Jurkat, Clone E6-1 (cell line): ENCODE measurements around the gene SART3. TPM values are rescaled to one million over a fixed set of nuclear protein-coding genes. Genes with fewer than 3 reads are reported as not detected.

ENCODE experiments used
- DNase-seq: peaks from one replicate; pipeline ENCODE4 v3.0.0-alpha.2; 2011; ENCODE audit warnings: low read depth, low spot score
- H3K4me3 ChIP-seq: 2 replicates; pipeline ENCODE4 v1.5.1; 2011; ENCODE audit warnings: mild to moderate bottlenecking, low read length, control low read depth, moderate library complexity
- polyA plus RNA-seq: library from polyadenylated mRNA; unstranded; fragments of >200 nt; gene quantifications from one replicate; pipeline ENCODE4 v1.2.1, GENCODE V29; 2012; ENCODE audit warnings: missing spikeins; ENCODE audit not compliant: insufficient read length, insufficient read depth

Gene SART3
- 56.7 TPM for polyA plus RNA-seq

DNA sequence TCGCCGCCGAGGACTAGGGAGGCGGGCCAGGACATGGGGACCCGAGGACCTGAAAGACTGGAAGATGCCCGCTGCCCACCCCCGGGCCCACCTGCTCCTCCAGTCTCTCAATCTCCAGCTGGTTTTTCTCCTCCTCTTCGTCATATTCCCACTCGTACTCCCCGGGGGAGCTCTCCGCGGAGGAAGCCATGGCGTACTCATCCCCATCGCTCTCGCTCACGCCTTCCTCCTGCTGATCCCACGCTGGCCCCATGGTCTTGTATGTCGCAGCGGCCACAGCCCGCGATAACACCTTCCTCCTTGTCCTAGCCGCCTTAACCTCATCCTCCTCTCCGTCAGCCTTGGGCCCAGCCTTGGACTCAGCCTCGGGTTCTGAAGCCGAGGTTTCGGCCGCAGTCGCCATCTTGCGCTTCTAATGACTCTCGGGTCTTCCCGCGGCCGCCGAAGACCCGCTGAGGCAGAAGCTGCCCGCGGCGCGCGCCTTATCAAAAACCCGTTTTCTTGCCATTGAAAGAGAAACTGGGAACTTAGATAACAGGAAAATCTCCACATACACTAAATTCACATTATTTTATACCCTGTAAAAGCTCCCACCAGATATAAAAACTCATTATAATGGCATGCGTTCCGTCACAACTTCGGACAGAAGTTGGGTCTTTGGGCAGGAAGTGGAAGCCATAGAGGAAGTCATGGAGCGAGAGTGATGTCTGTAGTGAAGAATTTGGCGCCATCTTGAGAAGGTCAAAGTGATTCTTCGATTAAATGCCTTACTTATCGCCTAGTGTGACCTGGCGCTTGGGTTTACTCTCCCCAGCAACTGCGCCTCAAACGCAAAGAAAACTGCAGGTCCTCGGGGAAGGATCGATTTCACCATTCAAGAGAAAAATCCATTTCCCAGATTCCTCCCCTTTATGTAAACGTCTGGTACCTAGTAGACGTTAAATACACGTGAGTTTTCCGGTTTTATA, at the start of gene SART3:
TSS of gene SART3 (minus strand) at position 422 of the 968 bp plus-strand sequence. CDS start at position 403, 19 bp downstream.
- peak within 1 kb of the TSS; percentile 99 for H3K4me3 ChIP-seq
- peak; percentile 91 for DNase-seq

DNA sequence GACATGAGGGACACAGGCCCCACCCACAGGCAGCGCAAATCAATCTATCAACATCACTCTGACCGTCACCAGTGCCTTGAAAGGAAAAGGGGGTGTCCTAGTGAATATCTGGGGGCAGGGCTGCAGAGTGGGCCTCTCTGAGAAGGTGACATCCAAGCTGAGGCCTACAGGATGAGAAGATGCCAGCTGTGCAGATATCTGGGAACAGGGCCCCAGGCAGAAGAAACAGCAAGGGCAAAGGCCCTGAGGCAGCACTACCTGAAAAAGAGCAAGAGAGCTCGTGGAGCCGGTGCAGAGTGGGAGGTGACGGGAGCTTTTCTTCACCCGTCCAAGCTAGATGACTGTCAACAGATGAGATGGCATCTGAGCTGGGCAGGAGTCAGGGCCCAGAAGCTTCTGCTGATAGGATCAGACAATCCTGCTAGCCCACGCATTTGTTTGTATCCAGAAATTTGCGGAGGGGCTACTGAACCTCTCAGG, 49.4 kb upstream of the SART3 start:
- no peak overlapping the region for H3K4me3 ChIP-seq
- DNase-seq, result no peak

- no peak for DNase-seq
- H3K4me3 ChIP-seq, result no peak overlapping the region
These were observed 48.8 kb upstream of the SART3 start for GRCh38 chr12:108609537-108610335.

- H3K4me3 ChIP-seq, result no peak overlapping the region
- no peak for DNase-seq
These were observed 47.6 kb upstream of the SART3 start for GRCh38 chr12:108608616-108609015.

- no peak for DNase-seq
- H3K4me3 ChIP-seq, result no peak overlapping the region
These were observed 47.1 kb upstream of the SART3 start for GRCh38 chr12:108607981-108608600.

- H3K4me3 ChIP-seq, result no peak overlapping the region
- DNase-seq, result no peak
These were observed 45.5 kb upstream of the SART3 start for GRCh38 chr12:108606492-108606891.

DNA sequence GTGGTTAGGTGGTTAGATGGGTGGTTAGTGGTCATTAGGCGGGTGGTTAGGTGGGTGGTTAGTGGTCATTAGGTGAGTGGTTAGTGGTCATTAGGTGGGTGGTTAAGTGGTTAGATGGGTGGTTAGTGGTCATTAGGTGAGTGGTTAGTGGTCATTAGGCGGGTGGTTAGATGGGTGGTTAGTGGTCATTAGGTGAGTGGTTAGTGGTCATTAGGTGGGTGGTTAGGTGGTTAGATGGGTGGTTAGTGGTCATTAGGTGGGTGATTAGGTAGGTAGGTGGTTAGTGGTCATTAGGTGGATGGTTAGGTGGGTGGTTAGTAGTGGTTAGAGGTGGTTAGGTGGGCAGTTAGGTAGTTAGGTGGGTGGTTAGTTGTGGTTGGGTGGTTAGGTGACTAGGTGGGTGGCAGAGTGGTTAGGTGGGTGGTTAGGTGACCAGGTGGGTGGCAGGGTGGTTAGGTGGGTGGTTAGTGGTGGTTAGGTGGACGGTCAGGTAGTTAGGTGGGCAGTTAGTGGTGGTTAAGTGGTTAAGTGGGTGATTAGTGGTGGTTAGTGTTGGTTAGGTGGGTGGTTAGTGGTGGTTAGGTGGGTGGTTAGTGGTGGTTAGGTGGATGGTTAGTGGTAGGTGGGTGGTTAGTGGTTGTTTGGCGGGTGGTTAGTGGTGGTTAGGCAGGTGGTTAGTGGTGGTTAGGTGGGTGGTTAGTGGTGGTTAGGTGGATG, 44.9 kb upstream of the SART3 start:
- DNase-seq, result no peak
- no peak overlapping the region for H3K4me3 ChIP-seq

- DNase-seq, result no peak
- no peak overlapping the region for H3K4me3 ChIP-seq
These were observed 44.2 kb upstream of the SART3 start for GRCh38 chr12:108605000-108605689.

DNA sequence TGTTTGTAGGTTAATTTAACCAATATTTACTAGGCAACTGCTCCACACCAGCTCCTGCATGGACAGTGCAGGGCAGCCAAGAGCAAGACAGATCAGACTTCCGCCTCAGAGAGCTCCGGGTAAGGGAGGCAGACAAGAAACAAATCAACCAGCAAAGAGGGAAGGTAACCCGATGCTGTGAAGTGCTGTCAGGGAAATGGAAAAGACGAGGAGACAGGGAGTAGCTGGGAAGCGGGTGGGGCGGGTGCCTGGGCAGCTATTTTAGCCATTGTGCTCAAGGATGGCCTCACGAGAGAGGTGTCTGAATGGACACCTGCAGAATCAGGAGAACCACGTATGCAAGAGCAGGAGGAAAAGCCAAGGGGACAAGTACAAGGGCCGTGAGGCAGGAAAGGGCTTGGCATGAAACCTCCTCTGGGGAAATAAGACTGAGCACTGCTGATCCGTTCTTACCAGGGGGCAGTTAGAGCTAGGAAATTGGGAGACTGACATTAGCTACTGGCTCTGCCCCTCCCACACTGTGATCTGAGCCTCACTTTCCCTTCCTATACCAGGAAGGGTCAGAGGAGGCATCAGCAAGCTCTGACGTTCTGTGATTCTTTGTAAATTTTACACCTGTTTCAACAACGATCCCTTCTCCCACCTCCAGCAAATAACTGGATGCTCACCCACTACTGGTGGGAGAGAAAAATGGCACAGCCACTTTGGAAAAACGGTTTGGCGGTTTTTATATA, 43.4 kb upstream of the SART3 start:
- no peak overlapping the region for H3K4me3 ChIP-seq
- no peak for DNase-seq

DNA sequence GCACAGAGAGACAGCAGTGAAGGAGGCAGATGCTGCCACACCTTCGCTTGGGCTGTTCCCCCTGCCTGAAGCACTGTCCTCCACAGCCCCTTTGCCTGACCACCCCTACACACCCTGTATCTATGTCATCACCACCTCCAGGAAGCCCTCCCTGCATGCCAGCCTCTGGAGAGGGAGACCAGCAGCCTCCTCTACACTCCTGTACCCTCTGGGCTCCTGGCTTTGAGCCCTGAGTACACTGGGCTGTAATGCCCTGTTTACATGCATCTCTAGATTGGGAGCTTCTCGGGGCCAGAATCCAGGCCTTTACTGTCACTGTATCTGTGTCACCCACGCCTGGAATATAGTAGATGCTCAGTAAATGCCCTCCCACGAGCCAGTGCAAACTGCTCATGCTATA, 42.8 kb upstream of the SART3 start:
- no peak for DNase-seq
- no peak overlapping the region for H3K4me3 ChIP-seq

DNA sequence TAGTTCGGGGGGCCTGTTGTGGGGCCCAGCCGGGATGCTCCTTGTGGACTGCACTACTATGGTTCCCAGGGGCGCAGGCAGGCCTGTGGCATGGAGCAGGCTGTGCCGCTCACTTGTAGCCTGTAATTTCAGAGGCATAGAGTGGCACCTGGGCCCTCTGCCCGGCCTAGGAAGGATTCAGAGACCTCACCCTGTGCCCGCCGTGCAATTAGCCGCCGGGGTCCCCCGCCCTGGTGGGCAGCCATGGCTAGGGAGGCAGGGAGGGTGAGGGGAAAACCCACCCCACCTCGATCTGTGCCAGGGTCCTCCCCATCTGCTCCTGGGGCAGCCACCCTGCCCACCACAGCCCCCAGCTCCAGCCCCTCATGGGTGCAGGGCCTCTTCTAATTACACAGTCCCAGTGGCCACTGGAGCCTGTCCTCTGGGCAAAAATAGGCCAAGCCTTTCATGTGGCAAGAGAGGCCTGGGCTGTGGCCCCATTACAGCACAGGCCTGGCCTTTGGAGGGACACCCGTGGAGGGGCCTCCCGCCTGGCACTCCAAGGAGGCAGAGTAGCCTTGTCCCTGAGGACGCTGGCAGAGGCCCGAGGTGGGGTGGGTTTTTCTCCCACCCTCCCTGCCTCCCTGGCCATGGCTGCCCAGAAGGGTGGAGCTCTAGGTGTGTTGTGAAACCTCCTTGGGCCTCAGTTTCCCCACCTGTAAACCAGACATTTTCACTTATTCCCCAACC, 42.2 kb upstream of the SART3 start:
- no peak overlapping the region for H3K4me3 ChIP-seq
- no peak for DNase-seq

DNA sequence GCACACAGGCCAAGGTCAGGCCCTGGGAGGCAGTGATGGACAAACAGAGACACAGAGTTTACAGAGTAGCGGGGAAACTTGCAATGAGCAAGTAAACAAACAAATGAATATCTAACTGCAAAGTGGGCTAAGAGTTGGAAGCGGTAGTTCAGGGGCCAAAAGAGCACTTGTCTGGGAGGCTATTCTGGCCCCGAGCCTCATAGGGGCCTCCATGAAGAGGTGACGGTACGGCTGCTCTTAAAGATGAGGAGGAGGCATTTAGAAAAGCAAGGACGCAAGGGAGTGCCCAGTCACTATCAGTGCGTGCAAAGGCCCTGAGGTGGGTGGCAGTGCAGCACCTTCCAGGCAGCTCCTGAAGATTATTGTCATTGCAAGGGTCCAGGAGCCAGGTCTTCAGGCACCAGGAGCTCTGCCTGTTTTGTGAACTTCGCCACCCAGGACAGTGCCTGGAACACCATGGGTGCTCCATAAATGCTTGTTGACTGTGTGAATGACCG, 41.3 kb upstream of the SART3 start:
- H3K4me3 ChIP-seq, result no peak overlapping the region

DNA sequence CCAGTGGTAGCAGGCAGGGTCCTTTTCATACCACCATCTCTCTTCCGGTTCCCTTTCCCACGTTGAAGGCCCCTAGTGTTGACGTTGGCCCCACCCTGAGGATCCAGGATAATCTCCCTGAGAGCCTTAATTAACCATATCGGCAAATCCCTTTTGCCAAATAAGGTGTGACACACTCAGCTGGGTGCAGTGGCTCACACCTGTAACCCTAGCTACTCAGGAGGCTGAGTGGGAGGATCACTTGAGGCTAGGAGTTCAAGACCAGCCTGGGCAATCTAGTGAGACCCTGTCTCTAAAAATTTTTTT, 39.7 kb upstream of the SART3 start:
- no peak overlapping the region for H3K4me3 ChIP-seq
- no peak for DNase-seq

More for the DNA sequence above, 41.3 kb upstream of the SART3 start:
- no peak for DNase-seq

GRCh38 chr12:108599948-108600701, 39.2 kb upstream of the SART3 start:
- H3K4me3 ChIP-seq, result no peak overlapping the region
- no peak for DNase-seq

GRCh38 chr12:108599541-108599940, 38.6 kb upstream of the SART3 start:
- no peak overlapping the region for H3K4me3 ChIP-seq
- DNase-seq, result no peak

DNA sequence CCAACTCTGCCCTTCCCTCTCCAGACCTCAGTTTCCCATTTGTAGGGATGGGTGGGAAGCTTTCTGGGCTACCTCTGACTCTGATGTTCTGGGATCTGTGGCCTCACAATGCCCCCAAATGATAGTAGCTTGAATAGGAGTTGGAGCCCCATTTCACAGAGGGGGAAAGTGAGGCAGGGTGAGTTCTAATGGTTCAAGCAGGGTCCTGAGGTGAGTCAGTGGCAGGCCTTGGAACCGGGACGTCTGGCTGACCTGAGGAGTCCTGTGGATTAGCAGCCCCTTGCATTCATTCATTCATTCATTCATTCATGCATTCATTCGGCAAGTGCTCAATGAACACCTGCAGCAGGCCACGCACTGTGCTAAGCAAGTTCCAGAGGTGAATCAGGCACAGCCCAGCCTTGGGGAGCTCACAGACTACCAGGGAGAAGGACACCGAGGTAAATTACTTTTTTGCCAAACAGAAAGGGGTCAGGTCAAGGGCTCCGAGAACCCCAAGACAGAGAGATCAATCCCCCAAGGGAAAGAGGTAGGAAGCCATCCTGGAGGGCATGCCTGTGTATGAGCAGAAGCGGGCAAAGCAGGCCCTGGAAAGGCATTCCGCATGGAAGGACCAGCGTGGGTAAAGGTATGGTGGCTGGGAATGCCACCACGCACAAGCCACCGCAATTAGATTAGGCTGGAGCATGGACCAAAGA, 37.7 kb upstream of the SART3 start:
- DNase-seq, result no peak

More for the DNA sequence above, 37.7 kb upstream of the SART3 start:
- no peak overlapping the region for H3K4me3 ChIP-seq
